ENCODE data around the gene TAB2.

GRCh38 chr6:149372062-149372461 is 54.5 kb downstream of the TAB2 start:
- TF ChIP-seq TAF1 (IDR thresholded peaks at IDR 0.05; ENCODE audit: borderline replicate concordance, insufficient read depth, low read length): no peak
- no peak for TF ChIP-seq POLR2AphosphoS5 (IDR thresholded peaks at IDR 0.05; ENCODE audit: low read depth, low read length)
- TF ChIP-seq, protein P1, sequence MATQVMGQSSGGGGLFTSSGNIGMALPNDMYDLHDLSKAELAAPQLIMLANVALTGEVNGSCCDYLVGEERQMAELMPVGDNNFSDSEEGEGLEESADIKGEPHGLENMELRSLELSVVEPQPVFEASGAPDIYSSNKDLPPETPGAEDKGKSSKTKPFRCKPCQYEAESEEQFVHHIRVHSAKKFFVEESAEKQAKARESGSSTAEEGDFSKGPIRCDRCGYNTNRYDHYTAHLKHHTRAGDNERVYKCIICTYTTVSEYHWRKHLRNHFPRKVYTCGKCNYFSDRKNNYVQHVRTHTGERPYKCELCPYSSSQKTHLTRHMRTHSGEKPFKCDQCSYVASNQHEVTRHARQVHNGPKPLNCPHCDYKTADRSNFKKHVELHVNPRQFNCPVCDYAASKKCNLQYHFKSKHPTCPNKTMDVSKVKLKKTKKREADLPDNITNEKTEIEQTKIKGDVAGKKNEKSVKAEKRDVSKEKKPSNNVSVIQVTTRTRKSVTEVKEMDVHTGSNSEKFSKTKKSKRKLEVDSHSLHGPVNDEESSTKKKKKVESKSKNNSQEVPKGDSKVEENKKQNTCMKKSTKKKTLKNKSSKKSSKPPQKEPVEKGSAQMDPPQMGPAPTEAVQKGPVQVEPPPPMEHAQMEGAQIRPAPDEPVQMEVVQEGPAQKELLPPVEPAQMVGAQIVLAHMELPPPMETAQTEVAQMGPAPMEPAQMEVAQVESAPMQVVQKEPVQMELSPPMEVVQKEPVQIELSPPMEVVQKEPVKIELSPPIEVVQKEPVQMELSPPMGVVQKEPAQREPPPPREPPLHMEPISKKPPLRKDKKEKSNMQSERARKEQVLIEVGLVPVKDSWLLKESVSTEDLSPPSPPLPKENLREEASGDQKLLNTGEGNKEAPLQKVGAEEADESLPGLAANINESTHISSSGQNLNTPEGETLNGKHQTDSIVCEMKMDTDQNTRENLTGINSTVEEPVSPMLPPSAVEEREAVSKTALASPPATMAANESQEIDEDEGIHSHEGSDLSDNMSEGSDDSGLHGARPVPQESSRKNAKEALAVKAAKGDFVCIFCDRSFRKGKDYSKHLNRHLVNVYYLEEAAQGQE (IDR thresholded peaks at IDR 0.05; ENCODE audit: insufficient read depth in 1 of 2, low read depth in 2 of 2, low read length in 2 of 2): no peak
- TF ChIP-seq SIN3A (IDR thresholded peaks at IDR 0.05; ENCODE audit: borderline replicate concordance, insufficient read depth, low read length): no peak
- TF ChIP-seq FOXP2 (optimal IDR thresholded peaks at IDR 0.05; ENCODE audit: borderline replicate concordance, extremely low read depth, extremely low read length, insufficient read depth): no peak
